ENCODE measurements around the gene IL10RB. TPM values are rescaled to one million over a fixed set of nuclear protein-coding genes. Genes with fewer than 3 reads are reported as not detected.
"Not testable (repeated sequence)": the region's sequence is repeated elsewhere in the genome, so short reads cannot be mapped to it uniquely, and the experiment has no call there.

IL10RB gene
- total RNA-seq, 1 donor from 2014 or later, result 13.8 TPM

GRCh38 chr21:33249331-33250002 is 16.7 kb upstream of the IL10RB start:
- TF ChIP-seq CTCF (conservative IDR thresholded peaks at IDR 0.05), result no peak
- no peaks in the 10 kb centered on the region for H3K4me1 Mint-ChIP-seq (ENCODE audit: unreplicated experiment)
- no peaks in the 10 kb centered on the region for H3K9me3 Mint-ChIP-seq
- H3K27ac Mint-ChIP-seq, result no peak overlapping the region
- no peaks in the 10 kb centered on the region for H3K27me3 Mint-ChIP-seq
- H3K4me3 Mint-ChIP-seq, result no peak overlapping the region
- DNase-seq (ENCODE audit: extremely low spot score, unreplicated experiment), result no peak
- H3K36me3 Mint-ChIP-seq, result peaks cover 40% of the 10 kb centered on the region

- Mint-ChIP-seq H3K27me3 (no peaks in the 10 kb centered on the region), H3K4me1 (ENCODE audit: unreplicated experiment) (no peaks in the 10 kb centered on the region), H3K36me3 (peaks cover 37% of the 10 kb centered on the region), H3K27ac (no peak overlapping the region), H3K9me3 (no peaks in the 10 kb centered on the region), H3K4me3 (no peak overlapping the region)
- no peak for TF ChIP-seq CTCF (conservative IDR thresholded peaks at IDR 0.05)
- no peak for DNase-seq (ENCODE audit: extremely low spot score, unreplicated experiment)
Measured at GRCh38 chr21:33251119-33251518, 15.0 kb upstream of the IL10RB start.

- H3K27ac Mint-ChIP-seq; H3K4me1 Mint-ChIP-seq (ENCODE audit: unreplicated experiment); H3K4me3 Mint-ChIP-seq; H3K27me3 Mint-ChIP-seq; DNase-seq (ENCODE audit: extremely low spot score, unreplicated experiment); H3K9me3 Mint-ChIP-seq: not testable (repeated sequence)
- H3K36me3 Mint-ChIP-seq, result peaks cover 37% of the 10 kb centered on the region
Measured at GRCh38 chr21:33253382-33253781, 12.8 kb upstream of the IL10RB start.

- Mint-ChIP-seq H3K36me3 (peaks cover 42% of the 10 kb centered on the region), H3K9me3 (peaks cover 5% of the 10 kb centered on the region), H3K4me1 (ENCODE audit: unreplicated experiment) (no peaks in the 10 kb centered on the region), H3K4me3 (no peak overlapping the region), H3K27me3 (no peaks in the 10 kb centered on the region), H3K27ac (no peak overlapping the region)
- no peak for DNase-seq (ENCODE audit: extremely low spot score, unreplicated experiment)
- TF ChIP-seq CTCF (conservative IDR thresholded peaks at IDR 0.05), result no peak
Measured at GRCh38 chr21:33254766-33255165, 11.4 kb upstream of the IL10RB start.

- DNase-seq (ENCODE audit: extremely low spot score, unreplicated experiment), result no peak
- Mint-ChIP-seq H3K9me3 (peaks cover 5% of the 10 kb centered on the region), H3K36me3 (peaks cover 41% of the 10 kb centered on the region), H3K27me3 (no peaks in the 10 kb centered on the region), H3K27ac (no peak overlapping the region), H3K4me1 (ENCODE audit: unreplicated experiment) (no peaks in the 10 kb centered on the region), H3K4me3 (no peak overlapping the region)
- no peak for TF ChIP-seq CTCF (conservative IDR thresholded peaks at IDR 0.05)
Measured at GRCh38 chr21:33255404-33255803, 10.8 kb upstream of the IL10RB start.

- H3K27me3 Mint-ChIP-seq, result no peaks in the 10 kb centered on the region
- no peak overlapping the region for H3K4me3 Mint-ChIP-seq
- TF ChIP-seq CTCF (conservative IDR thresholded peaks at IDR 0.05), result no peak
- H3K9me3 Mint-ChIP-seq, result peaks cover 5% of the 10 kb centered on the region
- H3K27ac Mint-ChIP-seq, result no peak overlapping the region
- DNase-seq (ENCODE audit: extremely low spot score, unreplicated experiment), result no peak
- no peaks in the 10 kb centered on the region for H3K4me1 Mint-ChIP-seq (ENCODE audit: unreplicated experiment)
- H3K36me3 Mint-ChIP-seq, result peaks cover 37% of the 10 kb centered on the region
Measured at GRCh38 chr21:33256019-33256418, 10.1 kb upstream of the IL10RB start.

Data from type B pancreatic cell (in vitro differentiated cells).